Muscle layer of colon (tissue), 2 donors: ENCODE measurements around the gene SPATC1L.

Experiments used
- H3K27ac ChIP-seq: one replicate; pipeline ENCODE4 v1.7.0; 2013; ENCODE audit warnings: low read depth, mild to moderate bottlenecking, low read length, moderate library complexity
- H3K27me3 ChIP-seq, 2 donors: one replicate each; pipeline ENCODE4 v1.7.0; 2013; ENCODE audit warnings: low read length in 2 of 2, mild to moderate bottlenecking in 2 of 2; ENCODE audit not compliant: insufficient read depth in 2 of 2, control insufficient read depth in 1 of 2
- H3K36me3 ChIP-seq: one replicate; pipeline ENCODE4 v1.7.0; 2013; ENCODE audit warnings: mild to moderate bottlenecking, low read length; ENCODE audit not compliant: insufficient read depth
- H3K4me1 ChIP-seq: one replicate; pipeline ENCODE4 v1.7.0; 2013; ENCODE audit warnings: mild to moderate bottlenecking, low read length; ENCODE audit not compliant: insufficient read depth
- H3K4me3 ChIP-seq, 2 donors: one replicate each; pipeline ENCODE4 v1.7.0; 2013; ENCODE audit warnings: low read length in 2 of 2, low read depth in 1 of 2, mild to moderate bottlenecking in 1 of 2, moderate library complexity in 1 of 2
- H3K9ac ChIP-seq: one replicate; pipeline ENCODE4 v1.7.0; 2013; ENCODE audit warnings: low read length
- H3K9me3 ChIP-seq: one replicate; pipeline ENCODE4 v1.7.0; 2013; ENCODE audit warnings: mild to moderate bottlenecking, low read length
- donor health status: abdominal sarcoma.
- donor health status: Adenocarcinoma of cecum.

Gene SPATC1L

GRCh38 chr21:46213620-46214286, 29.5 kb upstream of the SPATC1L start:
- Histone ChIP-seq H3K4me1 (no peaks in the 10 kb centered on the region), H3K4me3 (no peak overlapping the region), H3K36me3 (peaks cover 27% of the 10 kb centered on the region), H3K9me3 (no peaks in the 10 kb centered on the region), H3K27me3 (no peaks in the 10 kb centered on the region), H3K9ac (no peak overlapping the region), H3K27ac (no peak overlapping the region)

GRCh38 chr21:46212721-46213484, 28.6 kb upstream of the SPATC1L start:
- Histone ChIP-seq H3K27me3 (no peaks in the 10 kb centered on the region), H3K4me1 (no peaks in the 10 kb centered on the region), H3K9ac (no peak overlapping the region), H3K36me3 (peaks cover 35% of the 10 kb centered on the region), H3K27ac (no peak overlapping the region), H3K4me3 (no peak overlapping the region), H3K9me3 (no peaks in the 10 kb centered on the region)

GRCh38 chr21:46211786-46212720, 27.8 kb upstream of the SPATC1L start:
- Histone ChIP-seq H3K9me3 (no peaks in the 10 kb centered on the region), H3K4me1 (no peaks in the 10 kb centered on the region), H3K4me3 (no peak overlapping the region), H3K36me3 (peaks cover 41% of the 10 kb centered on the region), H3K27ac (no peak overlapping the region), H3K27me3 (no peaks in the 10 kb centered on the region), H3K9ac (no peak overlapping the region)

GRCh38 chr21:46211376-46211775, 27.1 kb upstream of the SPATC1L start:
- Histone ChIP-seq H3K4me3 (no peak overlapping the region), H3K27me3 (no peaks in the 10 kb centered on the region), H3K27ac (no peak overlapping the region), H3K36me3 (peaks cover 46% of the 10 kb centered on the region), H3K9me3 (no peaks in the 10 kb centered on the region), H3K4me1 (no peaks in the 10 kb centered on the region), H3K9ac (no peak overlapping the region)

GRCh38 chr21:46210378-46211136, 26.3 kb upstream of the SPATC1L start:
- H3K36me3 ChIP-seq, result peaks cover 54% of the 10 kb centered on the region
- no peak overlapping the region for H3K4me3 ChIP-seq
- H3K27me3 ChIP-seq, result no peaks in the 10 kb centered on the region
- H3K4me1 ChIP-seq, result no peaks in the 10 kb centered on the region
- H3K27ac ChIP-seq, result no peak overlapping the region
- no peaks in the 10 kb centered on the region for H3K9me3 ChIP-seq
- no peak overlapping the region for H3K9ac ChIP-seq

- H3K4me1 ChIP-seq, result no peaks in the 10 kb centered on the region
- H3K27ac ChIP-seq, result no peak overlapping the region
- H3K9me3 ChIP-seq, result no peaks in the 10 kb centered on the region
- H3K27me3 ChIP-seq, result no peaks in the 10 kb centered on the region
- H3K4me3 ChIP-seq, result no peak overlapping the region
- no peak overlapping the region for H3K9ac ChIP-seq
- peaks cover 48% of the 10 kb centered on the region for H3K36me3 ChIP-seq
Measured at GRCh38 chr21:46208761-46209721, 24.8 kb upstream of the SPATC1L start.

GRCh38 chr21:46207920-46208591, 23.8 kb upstream of the SPATC1L start:
- no peaks in the 10 kb centered on the region for H3K27me3 ChIP-seq
- H3K9me3 ChIP-seq, result no peaks in the 10 kb centered on the region
- peaks cover 48% of the 10 kb centered on the region for H3K36me3 ChIP-seq
- no peak overlapping the region for H3K4me3 ChIP-seq
- no peak overlapping the region for H3K27ac ChIP-seq
- no peaks in the 10 kb centered on the region for H3K4me1 ChIP-seq
- H3K9ac ChIP-seq, result no peak overlapping the region

GRCh38 chr21:46207006-46207919, 23.0 kb upstream of the SPATC1L start:
- H3K27ac ChIP-seq, result no peak overlapping the region

More at GRCh38 chr21:46207006-46207919, 23.0 kb upstream of the SPATC1L start:
- Histone ChIP-seq H3K36me3 (peaks cover 40% of the 10 kb centered on the region), H3K4me1 (no peaks in the 10 kb centered on the region), H3K27me3 (no peaks in the 10 kb centered on the region), H3K9ac (no peak overlapping the region), H3K9me3 (no peaks in the 10 kb centered on the region), H3K4me3 (no peak overlapping the region)
